HCT116 (cell line): Measurements from ENCODE around the gene CNDP1. TPM values are rescaled to one million over a fixed set of nuclear protein-coding genes. Genes with fewer than 3 reads are reported as not detected.

Experiments used
- ATAC-seq: fragments of 200-7000 bp; cut with Tn5 transposase; 2 replicates; pipeline ENCODE4 v1.9.1; 2020; ENCODE audit warnings: mild to moderate bottlenecking, moderate library complexity
- BruUV-seq: library from RNA; stranded (reverse); fragments of 400-500 nt; replicated peaks from 2 replicates; lab custom pipeline; 2021; lab: Mats Ljungman, UMichigan
- CTCF ChIA-PET: fragments of 300-600 bp; sonication (Branson Sonifier 250); formaldehyde crosslinking; loops from one replicate; lab custom pipeline; 2021; ENCODE audit warnings: antibody characterized with exemption; lab: Charles Lee
- POLR2A ChIA-PET: fragments of 300-600, 350-600 bp; sonication (Branson Sonifier 250); formaldehyde crosslinking; loops from one replicate; lab custom pipeline; 2021; ENCODE audit warnings: antibody characterized with exemption; lab: Charles Lee
- RAD21 ChIA-PET, 2 experiments: fragments of 300-600 bp; sonication (Branson Sonifier 250); formaldehyde crosslinking; loops; one replicate each; lab custom pipeline; 2023; ENCODE audit warnings: low total read pairs in 2 of 2; ENCODE audit not compliant: uncharacterized antibody in 2 of 2, unreplicated experiment in 2 of 2, low non-redundant PET in 1 of 2; lab: Charles Lee
- DNase-seq: peaks from one replicate; pipeline ENCODE4 v3.0.0-alpha.2; 2010; ENCODE audit warnings: low read depth, low spot score
- H2AFZ ChIP-seq: fragments of 200-600 bp; shearing (Covaris generic), sonication (generic); 2 replicates; pipeline ENCODE4 v1.6.1; 2017; ENCODE audit warnings: low read depth, mixed run types, mixed read lengths, antibody characterized with exemption, low read length; ENCODE audit not compliant: poor library complexity, severe bottlenecking
- H3K27ac ChIP-seq: 2 replicates; pipeline ENCODE4 v1.5.1; 2012; ENCODE audit warnings: low read depth, low read length
- H3K27me3 ChIP-seq: fragments of 200-600 bp; sonication (generic); 2 replicates; pipeline ENCODE4 v1.6.1; 2016; ENCODE audit warnings: mixed run types, low read length, mixed read lengths; ENCODE audit not compliant: insufficient read depth
- H3K36me3 ChIP-seq, 2 experiments: fragments of 200-500 bp in 1 of 2; fragments of 200-600 bp in 1 of 2; sonication (Bioruptor generic) in 1 of 2; sonication (generic) in 1 of 2; 2 replicates each; pipeline versions ENCODE4 v1.5.1 to v1.6.1; 2014 to 2016; ENCODE audit warnings: low read length in 2 of 2, inconsistent platforms in 1 of 2, mixed read lengths in 1 of 2, mixed run types in 1 of 2; ENCODE audit not compliant: insufficient read depth in 2 of 2, control insufficient read depth in 1 of 2
- H3K4me1 ChIP-seq, 2 experiments: fragments of 200-600 bp in 1 of 2; sonication (generic) in 1 of 2; 2 replicates each; pipeline versions ENCODE4 v1.5.1 to v1.6.1; 2012 to 2017; ENCODE audit warnings: low read length in 2 of 2, inconsistent platforms in 1 of 2, mild to moderate bottlenecking in 1 of 2, mixed read lengths in 1 of 2, mixed run types in 1 of 2, moderate library complexity in 1 of 2; ENCODE audit not compliant: insufficient read depth in 2 of 2, control insufficient read depth in 1 of 2
- H3K4me2 ChIP-seq: fragments of 200-600 bp; sonication (generic); 2 replicates; pipeline ENCODE4 v1.6.1; 2017; ENCODE audit warnings: mixed run types, low read length, mixed read lengths
- H3K4me3 ChIP-seq, 2 experiments: fragments of 200-600 bp in 1 of 2; sonication (generic) in 1 of 2; replicated peaks in 1 of 2; 2 replicates each; pipeline ENCODE4 v1.5.1; 2011 to 2016; ENCODE audit warnings: low read length in 2 of 2, control low read depth in 1 of 2, low read depth in 1 of 2, mild to moderate bottlenecking in 1 of 2, mixed read lengths in 1 of 2, mixed run types in 1 of 2
- H3K79me2 ChIP-seq: fragments of 200-600 bp; sonication (generic); 2 replicates; pipeline ENCODE4 v1.6.1; 2017; ENCODE audit warnings: mild to moderate bottlenecking, mixed run types, low read length, moderate library complexity, mixed read lengths; ENCODE audit not compliant: insufficient read depth
- H3K9ac ChIP-seq: fragments of 200-600 bp; sonication (generic); 2 replicates; pipeline ENCODE4 v1.6.1; 2016; ENCODE audit warnings: low read length, mixed read lengths
- H3K9me2 ChIP-seq: fragments of 200-600 bp; sonication (generic), shearing (Covaris generic); 2 replicates; pipeline ENCODE4 v1.6.1; 2017; ENCODE audit warnings: mixed run types, mild to moderate bottlenecking, moderate library complexity; ENCODE audit not compliant: insufficient read depth
- H3K9me3 ChIP-seq, 2 experiments: fragments of 200-500 bp in 1 of 2; fragments of 200-600 bp in 1 of 2; sonication (Bioruptor generic) in 1 of 2; sonication (generic) in 1 of 2; 2 replicates each; pipeline ENCODE4 v1.6.1; 2014 to 2017; ENCODE audit warnings: low read length in 2 of 2, mixed read lengths in 2 of 2, inconsistent platforms in 1 of 2, low read depth in 1 of 2, mild to moderate bottlenecking in 1 of 2, mixed run types in 1 of 2, moderate library complexity in 1 of 2; ENCODE audit not compliant: control insufficient read depth in 1 of 2, insufficient read depth in 1 of 2
- H4K20me1 ChIP-seq: fragments of 200-600 bp; sonication (generic), shearing (Covaris generic); 2 replicates; pipeline ENCODE4 v1.6.1; 2017; ENCODE audit warnings: mixed run types, mild to moderate bottlenecking, moderate library complexity; ENCODE audit not compliant: insufficient read depth
- CBX3 ChIP-seq: IDR thresholded peaks from 2 replicates; pipeline ENCODE4 v1.6.1; 2012; ENCODE audit warnings: low read depth
- CEBPB ChIP-seq: IDR thresholded peaks from 2 replicates; pipeline ENCODE4 v1.6.1; 2012; ENCODE audit warnings: low read depth
- CTCF ChIP-seq, 3 experiments: fragments of 200-600 bp in 1 of 3; sonication (generic) in 1 of 3; IDR thresholded peaks in 2 of 3; conservative IDR thresholded peaks in 1 of 3; 2 replicates each; pipeline ENCODE4 v1.5.1; 2012 to 2017; ENCODE audit warnings: low read depth in 2 of 3, low read length in 2 of 3, antibody characterized with exemption in 1 of 3, borderline replicate concordance in 1 of 3, control low read depth in 1 of 3, mild to moderate bottlenecking in 1 of 3, mixed read lengths in 1 of 3, mixed run types in 1 of 3, moderate library complexity in 1 of 3; ENCODE audit not compliant: insufficient read depth in 1 of 3
- EGR1 ChIP-seq: IDR thresholded peaks from 2 replicates; pipeline ENCODE4 v1.6.1; 2012; ENCODE audit warnings: low read depth
- EZH2 ChIP-seq: fragments of 200-600 bp; sonication (generic); IDR thresholded peaks from 2 replicates; pipeline ENCODE4 v1.6.1; 2017; ENCODE audit warnings: antibody characterized with exemption, mixed run types
- FOSL1 ChIP-seq: IDR thresholded peaks from 2 replicates; pipeline ENCODE4 v1.6.1; 2012; ENCODE audit warnings: low read depth
- JUND ChIP-seq: IDR thresholded peaks from 2 replicates; pipeline ENCODE4 v1.6.1; 2012
- POLR2A ChIP-seq: IDR thresholded peaks from 2 replicates; pipeline ENCODE4 v1.7.0; 2011; ENCODE audit warnings: borderline replicate concordance; ENCODE audit not compliant: insufficient read depth, insufficient read length; ENCODE audit errors: extremely low read depth
- POLR2AphosphoS5 ChIP-seq: IDR thresholded peaks from 2 replicates; pipeline ENCODE4 v1.6.1; 2011; ENCODE audit warnings: mild to moderate bottlenecking, low read depth, low read length, moderate library complexity
- RAD21 ChIP-seq: IDR thresholded peaks from 2 replicates; pipeline ENCODE4 v1.6.1; 2012; ENCODE audit warnings: low read depth, mild to moderate bottlenecking
- REST ChIP-seq: IDR thresholded peaks from 2 replicates; pipeline ENCODE4 v1.6.1; 2012; ENCODE audit warnings: low read depth
- SIN3A ChIP-seq: IDR thresholded peaks from 2 replicates; pipeline ENCODE4 v1.6.1; 2012; ENCODE audit warnings: low read depth
- SRF ChIP-seq: IDR thresholded peaks from 2 replicates; pipeline ENCODE4 v1.6.1; 2012; ENCODE audit warnings: low read depth
- TCF7L2 ChIP-seq: IDR thresholded peaks from 2 replicates; pipeline ENCODE4 v1.7.0; 2011; ENCODE audit warnings: borderline replicate concordance, inconsistent platforms; ENCODE audit not compliant: insufficient read depth, insufficient read length; ENCODE audit errors: extremely low read depth
- YY1 ChIP-seq: IDR thresholded peaks from 2 replicates; pipeline ENCODE4 v1.6.1; 2011; ENCODE audit warnings: low read length, low read depth, moderate library complexity, mild to moderate bottlenecking; ENCODE audit not compliant: insufficient replicate concordance; ENCODE audit errors: extremely low read depth
- ZFX ChIP-seq: fragments of 450-650 bp; IDR thresholded peaks from 2 replicates; pipeline ENCODE4 v1.6.1; 2017
- ZNF274 ChIP-seq: fragments of 200-500 bp; sonication (Bioruptor generic); IDR thresholded peaks from 2 replicates; pipeline ENCODE4 v1.6.1; 2014; ENCODE audit warnings: mild to moderate bottlenecking, low read depth, low read length, inconsistent platforms
- intact Hi-C: fragments of 100-400 bp; cut with micrococcal nuclease; formaldehyde crosslinking; loops from 2 replicates; pipeline ENCODE4 v1.10.0; 2022
- total RNA-seq: library from RNA; stranded (reverse); gene quantifications from one replicate; pipeline ENCODE4 v1.2.1, GENCODE V29; 2021; ENCODE audit not compliant: unreplicated experiment

CNDP1 gene
- total RNA-seq, 1 experiment from 2014 or later: not detected

GRCh38 chr18:74547860-74548259 is 13.6 kb downstream of the CNDP1 start (continued):
- TF ChIP-seq POLR2AphosphoS5: no peak

- intact Hi-C loops: loop anchor here (10.0 kb wide), 1 partner anchor 505 kb away; no protein-coding TSS in a partner anchor
- Histone ChIP-seq H3K9ac (no peak overlapping the region), H3K4me2 (no peak overlapping the region), H3K79me2 (no peaks in the 10 kb centered on the region), H3K4me3 (no peak overlapping the region), H2AFZ (no peak overlapping the region), H3K4me1 (no peaks in the 10 kb centered on the region), H4K20me1 (no peaks in the 10 kb centered on the region), H3K27ac (no peak overlapping the region), H3K36me3 (no peaks in the 10 kb centered on the region), H3K27me3 (peaks cover 7% of the 10 kb centered on the region), H3K9me2 (no peaks in the 10 kb centered on the region), H3K9me3 (peaks cover 0 to 6% of the 10 kb centered on the region in 2 experiments; a peak in 1 of 4 replicates)
- DNase-seq (no peak), ATAC-seq (no peak)
- ChIA-PET RAD21 (no interaction called here), POLR2A (no interaction called here), CTCF (no interaction called here)
- TF ChIP-seq CEBPB: no peak
- TF ChIP-seq POLR2A: no peak
- TF ChIP-seq YY1: no peak
- TF ChIP-seq EGR1: no peak
- no peak for TF ChIP-seq ZNF274
- TF ChIP-seq SIN3A: no peak
- TF ChIP-seq CBX3: no peak
- TF ChIP-seq REST: no peak
- no peak for TF ChIP-seq RAD21
- no peak for TF ChIP-seq JUND
- TF ChIP-seq CTCF (IDR thresholded peaks at IDR 0.05 in 2 of 3, conservative IDR thresholded peaks at IDR 0.05 in 1 of 3; ENCODE audit: borderline replicate concordance in 1 of 3, insufficient read depth in 1 of 3, low read depth in 2 of 3, low read length in 2 of 3): no peak
- TF ChIP-seq FOSL1: no peak
- TF ChIP-seq POLR2AphosphoS5: no peak
- TF ChIP-seq ZFX: no peak
- TF ChIP-seq SRF: no peak
- TF ChIP-seq TCF7L2: no peak
- TF ChIP-seq EZH2: no peak
- BruUV-seq: no TSS peak
Observed at GRCh38 chr18:74549591-74550104, 15.3 kb downstream of the CNDP1 start.
